Measurements from ENCODE around the gene SLC16A8.

Gene SLC16A8

DNA sequence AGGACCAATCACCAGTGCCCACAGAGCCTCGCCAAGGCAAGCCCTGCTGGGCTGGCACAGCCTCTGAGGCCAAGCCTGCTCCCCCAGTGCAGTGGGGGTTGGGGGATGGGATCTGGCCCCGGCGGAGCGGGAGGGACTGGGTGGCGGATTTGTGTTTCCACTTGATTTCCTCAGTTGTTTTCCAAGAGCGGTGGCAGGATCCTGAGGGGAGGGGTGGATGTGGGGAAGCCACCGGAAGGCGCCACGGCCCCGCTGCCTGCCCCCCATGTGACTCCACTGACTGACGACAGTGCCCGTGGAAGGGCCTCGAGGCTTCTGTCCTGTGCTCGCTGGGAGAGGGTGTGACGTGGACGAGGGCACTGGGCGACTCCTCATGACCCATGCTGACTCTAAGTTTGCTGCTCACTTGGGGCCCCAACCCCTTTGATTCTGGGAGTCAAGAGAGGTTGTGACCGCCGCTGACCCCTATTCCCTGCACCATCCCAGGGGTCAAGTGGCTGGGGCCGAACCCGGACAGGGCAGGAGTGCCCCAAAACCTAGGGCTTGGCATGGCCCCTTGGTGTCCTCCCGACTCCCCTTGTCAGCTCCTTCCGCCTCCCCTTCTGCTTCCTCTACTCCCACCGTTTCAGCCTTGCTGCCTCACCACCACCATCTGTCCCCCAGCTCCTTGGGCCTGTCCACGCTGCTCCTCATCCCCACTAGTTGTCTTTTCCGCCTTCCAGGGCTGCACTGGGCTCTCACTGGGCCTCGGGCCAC lies 50.3 kb downstream of the SLC16A8 start:
- H3K27ac ChIP-seq = no peak overlapping the region
- TF ChIP-seq, protein P1, sequence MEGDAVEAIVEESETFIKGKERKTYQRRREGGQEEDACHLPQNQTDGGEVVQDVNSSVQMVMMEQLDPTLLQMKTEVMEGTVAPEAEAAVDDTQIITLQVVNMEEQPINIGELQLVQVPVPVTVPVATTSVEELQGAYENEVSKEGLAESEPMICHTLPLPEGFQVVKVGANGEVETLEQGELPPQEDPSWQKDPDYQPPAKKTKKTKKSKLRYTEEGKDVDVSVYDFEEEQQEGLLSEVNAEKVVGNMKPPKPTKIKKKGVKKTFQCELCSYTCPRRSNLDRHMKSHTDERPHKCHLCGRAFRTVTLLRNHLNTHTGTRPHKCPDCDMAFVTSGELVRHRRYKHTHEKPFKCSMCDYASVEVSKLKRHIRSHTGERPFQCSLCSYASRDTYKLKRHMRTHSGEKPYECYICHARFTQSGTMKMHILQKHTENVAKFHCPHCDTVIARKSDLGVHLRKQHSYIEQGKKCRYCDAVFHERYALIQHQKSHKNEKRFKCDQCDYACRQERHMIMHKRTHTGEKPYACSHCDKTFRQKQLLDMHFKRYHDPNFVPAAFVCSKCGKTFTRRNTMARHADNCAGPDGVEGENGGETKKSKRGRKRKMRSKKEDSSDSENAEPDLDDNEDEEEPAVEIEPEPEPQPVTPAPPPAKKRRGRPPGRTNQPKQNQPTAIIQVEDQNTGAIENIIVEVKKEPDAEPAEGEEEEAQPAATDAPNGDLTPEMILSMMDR (conservative IDR thresholded peaks at IDR 0.05) = no peak

DNA sequence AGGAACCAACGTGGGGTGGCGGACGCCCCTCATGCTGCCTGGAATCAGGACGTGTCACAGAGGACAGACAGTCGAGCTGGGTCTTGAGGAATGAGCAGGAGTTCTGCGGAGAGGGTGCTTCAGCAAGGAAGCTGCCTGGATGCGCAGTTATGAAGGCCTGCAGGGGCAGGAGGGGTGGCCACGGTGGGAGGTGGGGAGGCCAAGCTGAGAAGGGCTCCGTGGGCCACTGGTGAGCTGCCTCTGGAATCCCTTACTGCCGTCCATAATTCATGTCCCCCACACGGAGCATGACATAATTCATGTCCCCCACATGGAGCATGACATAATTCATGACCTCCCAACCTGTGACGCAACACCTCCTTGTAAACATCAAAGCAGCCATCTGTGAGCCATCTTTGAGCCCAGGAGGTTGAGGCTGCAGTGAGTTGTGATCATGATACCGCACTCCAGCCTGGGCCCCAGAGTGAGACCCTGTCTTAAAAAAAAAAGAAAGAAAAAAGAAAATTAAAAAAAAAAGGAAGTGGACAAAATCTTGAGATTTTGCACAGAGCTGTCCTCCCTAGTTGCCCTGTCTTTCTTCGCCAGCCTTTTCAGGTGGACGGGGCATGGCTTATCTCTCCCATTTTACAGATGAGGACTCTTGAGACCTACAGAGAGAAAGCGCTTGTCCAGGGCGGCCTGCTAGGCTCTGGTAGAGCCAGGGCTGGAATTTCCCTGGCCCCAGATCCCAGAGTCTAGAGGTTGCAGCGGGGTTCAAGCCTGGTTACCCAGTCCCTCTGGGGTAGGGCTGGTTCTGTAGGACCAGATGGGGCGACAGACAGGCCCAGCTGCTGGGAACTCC lies 51.1 kb downstream of the SLC16A8 start:
- TF ChIP-seq, protein P1 (conservative IDR thresholded peaks at IDR 0.05) = no peak
- no peak overlapping the region for H3K27ac ChIP-seq

DNA sequence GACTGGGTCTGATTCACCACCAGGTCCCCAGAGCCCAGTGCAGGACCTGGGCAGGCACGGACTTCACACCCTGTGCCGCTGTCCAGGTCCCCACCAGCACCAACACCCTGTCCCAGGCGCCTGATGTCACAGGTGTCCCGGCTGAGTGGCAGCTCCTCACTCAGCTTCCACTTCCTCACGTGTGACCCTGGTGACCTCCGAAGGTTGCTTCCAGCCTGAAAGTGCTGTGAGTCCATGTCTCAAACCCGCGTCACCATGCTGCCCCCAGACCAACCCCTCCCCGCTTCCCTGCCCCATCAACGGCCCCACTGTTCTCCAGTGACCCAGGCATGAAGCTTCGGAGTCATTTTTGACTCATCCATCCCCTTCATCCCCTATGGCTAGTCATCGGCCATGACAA lies 52.5 kb downstream of the SLC16A8 start:
- TF ChIP-seq, protein P1 (conservative IDR thresholded peaks at IDR 0.05) = no peak
- no peak overlapping the region for H3K27ac ChIP-seq

DNA sequence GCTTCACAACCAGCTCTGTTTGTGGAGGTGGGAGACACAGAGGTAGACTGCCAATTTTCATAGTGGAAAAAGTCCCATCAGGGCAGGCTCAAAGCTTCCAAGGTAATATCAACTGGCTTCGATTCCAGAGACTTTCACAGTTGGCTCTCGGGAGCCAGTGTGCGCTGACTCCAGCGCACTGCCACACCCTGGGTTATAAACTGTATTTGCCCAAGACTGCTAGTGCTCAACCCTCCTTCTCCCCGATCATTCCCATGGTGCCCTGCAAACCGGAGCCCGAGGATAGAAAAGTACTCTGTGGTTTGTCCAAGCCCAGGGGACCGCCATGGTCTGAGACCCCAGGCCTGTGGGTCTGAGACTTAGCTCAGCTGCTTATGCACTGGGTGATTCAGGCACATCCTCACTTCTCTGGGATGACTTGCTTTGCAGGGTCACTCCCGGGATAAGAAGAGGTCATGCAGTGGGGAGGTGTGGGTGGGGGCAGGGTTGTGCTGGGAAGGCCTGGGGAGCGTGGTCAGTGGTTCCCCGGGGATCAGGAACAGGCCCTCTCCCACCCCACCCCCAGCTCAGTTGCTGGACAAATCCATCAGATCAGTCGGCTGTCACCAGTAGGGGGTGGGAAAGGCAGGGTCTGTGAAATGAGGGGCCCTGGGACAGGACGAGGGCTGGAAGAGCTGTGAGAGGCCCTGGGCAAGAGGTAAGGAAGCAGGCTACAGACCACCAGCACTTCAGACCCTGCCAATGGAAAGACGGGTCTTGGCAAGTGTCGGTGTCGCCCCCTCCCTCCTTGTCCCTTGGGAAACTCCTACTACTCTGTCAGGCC lies 53.5 kb downstream of the SLC16A8 start:
- no peak overlapping the region for H3K27ac ChIP-seq
- TF ChIP-seq, protein P1 (conservative IDR thresholded peaks at IDR 0.05) = no peak

DNA sequence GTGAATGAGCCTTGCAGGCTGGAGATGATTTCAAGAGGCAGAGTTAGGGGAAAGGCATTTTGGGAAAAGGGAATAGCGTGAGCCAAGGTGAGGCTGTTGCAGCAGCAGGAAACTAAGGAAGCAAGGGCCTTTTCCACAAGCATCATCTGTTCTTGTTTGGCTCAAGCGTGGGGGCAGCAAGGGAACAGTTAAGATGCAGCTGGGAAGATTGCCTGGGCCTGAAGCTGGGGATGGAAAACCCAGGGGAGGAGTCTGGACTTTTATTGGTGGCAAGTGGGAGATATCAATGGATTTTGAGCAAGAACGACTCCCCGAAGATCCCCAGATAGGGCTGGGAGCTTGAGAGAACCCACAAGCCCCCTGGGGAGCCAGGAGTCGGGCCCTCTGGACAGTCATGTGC lies 54.1 kb downstream of the SLC16A8 start:
- no peak overlapping the region for H3K27ac ChIP-seq
- TF ChIP-seq, protein P1 (conservative IDR thresholded peaks at IDR 0.05) = no peak

DNA sequence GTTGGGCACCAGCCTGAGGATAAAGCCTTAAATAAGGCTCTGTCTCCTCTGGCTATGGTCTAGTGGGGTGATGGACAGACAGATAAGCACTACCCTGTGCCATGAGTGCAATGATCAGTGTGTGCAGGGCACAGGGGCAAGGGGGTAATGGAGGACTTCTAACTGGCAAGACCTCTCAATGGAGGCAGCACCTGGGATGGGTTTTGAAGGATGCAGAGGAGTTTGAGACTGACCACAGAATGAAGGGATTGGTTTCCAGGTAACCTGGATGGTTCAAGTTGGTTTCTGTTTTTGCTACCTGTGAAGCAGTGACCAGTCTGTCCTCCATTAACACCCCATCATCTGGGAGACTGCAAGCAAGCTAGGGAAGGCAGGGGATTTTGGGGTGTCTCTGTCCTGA lies 54.6 kb downstream of the SLC16A8 start:
- TF ChIP-seq, protein P1 (conservative IDR thresholded peaks at IDR 0.05) = no peak
- no peak overlapping the region for H3K27ac ChIP-seq
